Measurements from ENCODE around the gene TAF5L.

GRCh38 chr1:229552732-229553131, 73.2 kb downstream of the TAF5L start:
- no peak for TF ChIP-seq CTCF (optimal IDR thresholded peaks at IDR 0.05 in 1 of 3, IDR thresholded peaks at IDR 0.05 in 1 of 3, conservative IDR thresholded peaks at IDR 0.05 in 1 of 3; ENCODE audit: extremely low read depth in 1 of 3, insufficient read depth in 2 of 3, low read length in 3 of 3)
- TF ChIP-seq EZH2 (IDR thresholded peaks at IDR 0.05; ENCODE audit: low read length): no peak

Measured in keratinocyte (primary cell).